Measurements from ENCODE around the gene PDCD1.
"Not testable (repeated sequence)": the region's sequence is repeated elsewhere in the genome, so short reads cannot be mapped to it uniquely, and the experiment has no call there.

The PDCD1 gene

GRCh38 chr2:241820625-241821384 lies 37.9 kb downstream of the PDCD1 start:
- no peak for TF ChIP-seq POLR2A (IDR thresholded peaks at IDR 0.05; ENCODE audit: low read depth, low read length)
- FAIRE-seq = no peak
- no peak for DNase-seq (ENCODE audit: insufficient read length, low spot score)

- not testable (repeated sequence) for DNase-seq (ENCODE audit: insufficient read length, low spot score); FAIRE-seq
Observed at GRCh38 chr2:241819947-241820624, 38.6 kb downstream of the PDCD1 start.

- DNase-seq (ENCODE audit: insufficient read length, low spot score) = no peak
- TF ChIP-seq POLR2A (IDR thresholded peaks at IDR 0.05; ENCODE audit: low read depth, low read length) = no peak
- FAIRE-seq = no peak
Observed at GRCh38 chr2:241818943-241819270, 39.8 kb downstream of the PDCD1 start.

GRCh38 chr2:241818229-241818942 lies 40.3 kb downstream of the PDCD1 start:
- TF ChIP-seq POLR2A (IDR thresholded peaks at IDR 0.05; ENCODE audit: low read depth, low read length) = no peak
- FAIRE-seq = no peak
- DNase-seq (ENCODE audit: insufficient read length, low spot score) = no peak

GRCh38 chr2:241817821-241818215 lies 40.9 kb downstream of the PDCD1 start:
- not testable (repeated sequence) for FAIRE-seq; DNase-seq (ENCODE audit: insufficient read length, low spot score)

GRCh38 chr2:241817126-241817820 lies 41.4 kb downstream of the PDCD1 start:
- no peak for TF ChIP-seq POLR2A (IDR thresholded peaks at IDR 0.05; ENCODE audit: low read depth, low read length)
- no peak for FAIRE-seq

GRCh38 chr2:241816431-241817121 lies 42.1 kb downstream of the PDCD1 start:
- FAIRE-seq = no peak
- no peak for DNase-seq (ENCODE audit: insufficient read length, low spot score)

More at GRCh38 chr2:241817126-241817820, 41.4 kb downstream of the PDCD1 start:
- no peak for DNase-seq (ENCODE audit: insufficient read length, low spot score)

GRCh38 chr2:241815477-241816430 lies 42.9 kb downstream of the PDCD1 start:
- no peak for TF ChIP-seq POLR2A (IDR thresholded peaks at IDR 0.05; ENCODE audit: low read depth, low read length)
- FAIRE-seq (no peak), DNase-seq (ENCODE audit: insufficient read length, low spot score) (no peak)

More at GRCh38 chr2:241816431-241817121, 42.1 kb downstream of the PDCD1 start:
- TF ChIP-seq POLR2A (IDR thresholded peaks at IDR 0.05; ENCODE audit: low read depth, low read length) = no peak

GRCh38 chr2:241814643-241815476 lies 43.8 kb downstream of the PDCD1 start:
- no peak for TF ChIP-seq POLR2A (IDR thresholded peaks at IDR 0.05; ENCODE audit: low read depth, low read length)
- DNase-seq (ENCODE audit: insufficient read length, low spot score) = no peak
- no peak for FAIRE-seq

- no peak for TF ChIP-seq POLR2A (IDR thresholded peaks at IDR 0.05; ENCODE audit: low read depth, low read length)
- DNase-seq (ENCODE audit: insufficient read length, low spot score) (no peak), FAIRE-seq (no peak)
Observed at GRCh38 chr2:241814393-241814642, 44.4 kb downstream of the PDCD1 start.

- DNase-seq (ENCODE audit: insufficient read length, low spot score) = no peak
Observed at GRCh38 chr2:241813644-241814392, 44.9 kb downstream of the PDCD1 start.

More at GRCh38 chr2:241813644-241814392, 44.9 kb downstream of the PDCD1 start:
- no peak for TF ChIP-seq POLR2A (IDR thresholded peaks at IDR 0.05; ENCODE audit: low read depth, low read length)
- no peak for FAIRE-seq

All from H54 (cell line).